Posterior cingulate gyrus (tissue), 11 donors: ENCODE data around the gene GHR.

Experiments
- DNase-seq, 10 donors: peaks; one replicate each; pipeline versions ENCODE4 v3.0.0 to v3.0.0-alpha.2; 2020 to 2021; ENCODE audit warnings: mixed read lengths in 3 of 10
- intact Hi-C: fragments of 100-400 bp; cut with DNase I; formaldehyde crosslinking; loops from one replicate; pipeline ENCODE4 v1.15.1; 2023

Gene GHR

GRCh38 chr5:42593591-42593990 lies 170.4 kb downstream of the GHR start:
- no peak for DNase-seq
- intact Hi-C loops, result no loop called here

GRCh38 chr5:42595597-42595996 lies 172.4 kb downstream of the GHR start:
- intact Hi-C loops, result no loop called here
- no peak for DNase-seq

GRCh38 chr5:42596817-42597216 lies 173.6 kb downstream of the GHR start:
- no peak for DNase-seq
- intact Hi-C loops, result no loop called here

GRCh38 chr5:42597318-42597937 lies 174.2 kb downstream of the GHR start:
- intact Hi-C loops, result no loop called here

GRCh38 chr5:42598311-42598710 lies 175.1 kb downstream of the GHR start:
- DNase-seq, result no peak
- intact Hi-C loops, result no loop called here

More at GRCh38 chr5:42597318-42597937, 174.2 kb downstream of the GHR start:
- no peak for DNase-seq

- DNase-seq, result no peak
- intact Hi-C loops, result no loop called here
Measured at GRCh38 chr5:42599106-42599505, 175.9 kb downstream of the GHR start.

GRCh38 chr5:42600441-42600840 lies 177.2 kb downstream of the GHR start:
- intact Hi-C loops, result no loop called here
- no peak for DNase-seq

GRCh38 chr5:42604171-42604711 lies 181.0 kb downstream of the GHR start:
- no peak for DNase-seq
- intact Hi-C loops, result no loop called here

GRCh38 chr5:42605490-42605889 lies 182.3 kb downstream of the GHR start:
- DNase-seq, result no peak
- intact Hi-C loops, result no loop called here

GRCh38 chr5:42606464-42606869 lies 183.2 kb downstream of the GHR start:
- no peak for DNase-seq
- intact Hi-C loops, result no loop called here

- intact Hi-C loops, result no loop called here
- DNase-seq, result no peak
Measured at GRCh38 chr5:42611437-42611836, 188.2 kb downstream of the GHR start.

GRCh38 chr5:42612750-42613366 lies 189.6 kb downstream of the GHR start:
- no peak for DNase-seq
- intact Hi-C loops, result no loop called here

- intact Hi-C loops, result no loop called here
- DNase-seq, result no peak
Measured at GRCh38 chr5:42614509-42614908, 191.3 kb downstream of the GHR start.

- no peak for DNase-seq
- intact Hi-C loops, result no loop called here
Measured at GRCh38 chr5:42620579-42621216, 197.5 kb downstream of the GHR start.

- intact Hi-C loops, result no loop called here
- no peak for DNase-seq
Measured at GRCh38 chr5:42621242-42621641, 198.0 kb downstream of the GHR start.

GRCh38 chr5:42621662-42622061 lies 198.4 kb downstream of the GHR start:
- no peak for DNase-seq
- intact Hi-C loops, result no loop called here

GRCh38 chr5:42624912-42625311 lies 201.7 kb downstream of the GHR start:
- intact Hi-C loops, result no loop called here
- DNase-seq, result no peak

- no peak for DNase-seq
- intact Hi-C loops, result no loop called here
Measured at GRCh38 chr5:42626462-42626861, 203.2 kb downstream of the GHR start.

GRCh38 chr5:42628821-42629220 lies 205.6 kb downstream of the GHR start:
- intact Hi-C loops, result no loop called here

GRCh38 chr5:42629284-42629683 lies 206.0 kb downstream of the GHR start:
- no peak for DNase-seq
- intact Hi-C loops, result no loop called here

More at GRCh38 chr5:42628821-42629220, 205.6 kb downstream of the GHR start:
- DNase-seq, result no peak

GRCh38 chr5:42631241-42631640 lies 208.0 kb downstream of the GHR start:
- intact Hi-C loops, result no loop called here
- DNase-seq, result no peak

- intact Hi-C loops, result no loop called here
- DNase-seq, result no peak
Measured at GRCh38 chr5:42632354-42632900, 209.2 kb downstream of the GHR start.
